Suprapubic skin (tissue), 4 donors: ENCODE data around the gene C1orf56. TPM values are rescaled to one million over a fixed set of nuclear protein-coding genes. Genes with fewer than 3 reads are reported as not detected.
"Not testable (repeated sequence)": the region's sequence is repeated elsewhere in the genome, so short reads cannot be mapped to it uniquely, and the experiment has no call there.

ENCODE experiments used
- DNase-seq, 2 donors: peaks; one replicate each; pipeline ENCODE4 v3.0.0-alpha.2; 2019; ENCODE audit warnings: low spot score in 2 of 2
- H3K27ac ChIP-seq: fragments of 200-600 bp; sonication (generic); one replicate; pipeline ENCODE4 v1.5.1; 2019
- H3K27me3 ChIP-seq: fragments of 200-600 bp; sonication (generic); one replicate; pipeline ENCODE4 v1.5.1; 2019
- H3K36me3 ChIP-seq: fragments of 200-600 bp; sonication (generic); one replicate; pipeline ENCODE4 v1.5.1; 2019
- H3K4me1 ChIP-seq: fragments of 200-600 bp; sonication (generic); one replicate; pipeline ENCODE4 v1.5.1; 2019
- H3K4me3 ChIP-seq: fragments of 200-600 bp; sonication (generic); one replicate; pipeline ENCODE4 v1.5.1; 2019; ENCODE audit warnings: mild to moderate bottlenecking
- H3K9me3 ChIP-seq: fragments of 200-600 bp; sonication (generic); one replicate; pipeline ENCODE4 v1.5.1; 2019
- EP300 ChIP-seq: sonication (generic); formaldehyde crosslinking; IDR thresholded peaks from one replicate; pipeline ENCODE4 v1.6.1; 2017; ENCODE audit warnings: antibody characterized with exemption
- POLR2A ChIP-seq, 2 donors: fragments of 450-650 bp; IDR thresholded peaks; one replicate each; pipeline ENCODE4 v1.6.1; 2017; ENCODE audit warnings: antibody characterized with exemption in 2 of 2, mild to moderate bottlenecking in 2 of 2, moderate library complexity in 2 of 2
- POLR2AphosphoS5 ChIP-seq, 3 donors: sonication (generic); formaldehyde crosslinking; IDR thresholded peaks; one replicate each; pipeline ENCODE4 v1.6.1; 2017; ENCODE audit warnings: antibody characterized with exemption in 3 of 3
- WGBS: methylation state at CpG from one replicate; pipeline ENCODE4 v1.1.5; 2018; 5-methylcytosine and 5-hydroxymethylcytosine counted together
- total RNA-seq, 4 donors: library from RNA; depleted of rRNA; stranded (reverse); fragments of >200 nt; gene quantifications; one replicate each; pipeline ENCODE4 v1.1.0, GENCODE V29; 2016
- TF ChIP-seq, protein P1 (sequence below), 2 donors: fragments of 200-600 bp in 1 of 2; fragments of 450-650 bp in 1 of 2; sonication (generic) in 1 of 2; IDR thresholded peaks; one replicate each; pipeline ENCODE4 v1.5.1; 2016 to 2019; ENCODE audit warnings: antibody characterized with exemption in 2 of 2, mild to moderate bottlenecking in 1 of 2, moderate library complexity in 1 of 2

The C1orf56 gene
- total RNA-seq, 4 donors from 2014 or later: 2.7 to 4.7 (median 3.9) TPM

DNA sequence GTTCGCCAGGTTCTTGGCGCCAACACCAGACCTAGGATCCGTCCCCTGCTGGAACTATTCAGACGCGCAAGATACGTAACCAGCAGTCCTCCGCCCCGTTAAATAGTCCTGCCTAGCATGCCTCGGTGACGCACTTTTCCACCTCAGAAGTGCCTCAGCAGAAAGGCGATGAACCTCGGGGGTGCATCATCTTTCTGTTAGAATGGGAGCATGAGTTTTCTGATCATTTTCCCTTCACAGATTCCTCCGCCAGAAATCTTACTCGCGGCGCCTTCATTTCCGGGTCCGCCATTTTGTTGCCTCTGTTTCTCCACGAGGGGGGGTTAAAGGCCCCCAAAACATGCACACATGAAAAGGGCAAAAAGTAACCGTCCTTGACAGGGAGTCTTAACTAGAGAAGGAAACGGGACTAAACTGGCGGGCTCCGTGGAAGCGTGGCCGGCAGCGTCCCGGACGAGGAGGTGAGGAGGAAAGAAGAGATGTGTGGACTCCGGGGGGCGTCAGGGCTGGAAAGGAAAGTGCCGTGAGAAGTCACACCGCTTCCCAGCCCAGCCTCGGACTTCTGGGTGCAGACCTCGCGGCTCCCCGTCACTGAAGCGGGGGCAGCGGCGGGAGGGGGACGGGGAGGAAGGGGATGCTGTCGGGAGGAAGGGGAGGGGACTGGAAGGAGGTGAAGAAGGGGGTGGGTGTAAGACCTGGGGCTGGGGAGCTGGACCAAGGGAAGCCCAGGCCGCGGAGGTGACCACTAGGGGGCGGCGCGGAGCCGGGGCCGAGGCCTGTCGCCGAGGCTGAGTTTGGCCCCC is 23.1 kb downstream of the C1orf56 start, which contains the start of gene GABPB2:
TSS of gene GABPB2 (plus strand) at position 288 of the 803 bp plus-strand sequence. CDS start 17,429 bp downstream, outside the sequence.
- H3K27me3 ChIP-seq: no peaks in the 10 kb centered on the region
- TF ChIP-seq POLR2A (IDR thresholded peaks at IDR 0.05): no peak
- TF ChIP-seq, protein P1, sequence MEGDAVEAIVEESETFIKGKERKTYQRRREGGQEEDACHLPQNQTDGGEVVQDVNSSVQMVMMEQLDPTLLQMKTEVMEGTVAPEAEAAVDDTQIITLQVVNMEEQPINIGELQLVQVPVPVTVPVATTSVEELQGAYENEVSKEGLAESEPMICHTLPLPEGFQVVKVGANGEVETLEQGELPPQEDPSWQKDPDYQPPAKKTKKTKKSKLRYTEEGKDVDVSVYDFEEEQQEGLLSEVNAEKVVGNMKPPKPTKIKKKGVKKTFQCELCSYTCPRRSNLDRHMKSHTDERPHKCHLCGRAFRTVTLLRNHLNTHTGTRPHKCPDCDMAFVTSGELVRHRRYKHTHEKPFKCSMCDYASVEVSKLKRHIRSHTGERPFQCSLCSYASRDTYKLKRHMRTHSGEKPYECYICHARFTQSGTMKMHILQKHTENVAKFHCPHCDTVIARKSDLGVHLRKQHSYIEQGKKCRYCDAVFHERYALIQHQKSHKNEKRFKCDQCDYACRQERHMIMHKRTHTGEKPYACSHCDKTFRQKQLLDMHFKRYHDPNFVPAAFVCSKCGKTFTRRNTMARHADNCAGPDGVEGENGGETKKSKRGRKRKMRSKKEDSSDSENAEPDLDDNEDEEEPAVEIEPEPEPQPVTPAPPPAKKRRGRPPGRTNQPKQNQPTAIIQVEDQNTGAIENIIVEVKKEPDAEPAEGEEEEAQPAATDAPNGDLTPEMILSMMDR (IDR thresholded peaks at IDR 0.05): peak; percentile 63 to 96
- TF ChIP-seq POLR2AphosphoS5 (IDR thresholded peaks at IDR 0.05): peak in 2 of 3 donors; percentile 90 to 92
- peak; percentile 95 to 96 for DNase-seq
- peaks cover 16% of the 10 kb centered on the region for H3K4me1 ChIP-seq
- peaks cover 6% of the 10 kb centered on the region for H3K36me3 ChIP-seq
- WGBS: under 1% methylated on average over 50 of the region's 50 CpGs
- peak within 1 kb of the TSS; percentile 91 for H3K4me3 ChIP-seq
- no peaks in the 10 kb centered on the region for H3K9me3 ChIP-seq
- H3K27ac ChIP-seq: peak within 1 kb of the TSS; percentile 99

DNA sequence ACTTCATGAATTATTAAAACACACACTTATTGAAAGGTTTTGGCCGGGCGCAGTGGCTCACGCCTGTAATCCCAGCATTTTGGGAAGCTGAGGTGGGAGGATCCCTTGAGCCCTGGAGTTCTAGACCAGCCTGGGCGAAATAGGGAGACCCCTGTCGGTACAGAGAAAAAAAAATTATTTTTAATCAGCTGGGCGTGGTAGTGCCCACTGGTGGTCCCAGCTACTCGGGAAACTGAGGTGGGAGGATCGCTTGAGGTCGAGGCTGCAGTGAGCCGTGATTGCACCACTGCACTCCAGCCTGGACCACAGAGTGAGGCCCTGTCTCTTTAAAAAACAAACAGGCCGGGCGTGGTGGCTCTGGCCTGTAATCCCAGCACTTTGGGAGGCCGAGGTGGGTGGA is 24.7 kb downstream of the C1orf56 start:
- TF ChIP-seq EP300 (no peak), POLR2AphosphoS5 (IDR thresholded peaks at IDR 0.05) (no peak), POLR2A (IDR thresholded peaks at IDR 0.05) (no peak)
- TF ChIP-seq, protein P1 (IDR thresholded peaks at IDR 0.05): no peak

DNA sequence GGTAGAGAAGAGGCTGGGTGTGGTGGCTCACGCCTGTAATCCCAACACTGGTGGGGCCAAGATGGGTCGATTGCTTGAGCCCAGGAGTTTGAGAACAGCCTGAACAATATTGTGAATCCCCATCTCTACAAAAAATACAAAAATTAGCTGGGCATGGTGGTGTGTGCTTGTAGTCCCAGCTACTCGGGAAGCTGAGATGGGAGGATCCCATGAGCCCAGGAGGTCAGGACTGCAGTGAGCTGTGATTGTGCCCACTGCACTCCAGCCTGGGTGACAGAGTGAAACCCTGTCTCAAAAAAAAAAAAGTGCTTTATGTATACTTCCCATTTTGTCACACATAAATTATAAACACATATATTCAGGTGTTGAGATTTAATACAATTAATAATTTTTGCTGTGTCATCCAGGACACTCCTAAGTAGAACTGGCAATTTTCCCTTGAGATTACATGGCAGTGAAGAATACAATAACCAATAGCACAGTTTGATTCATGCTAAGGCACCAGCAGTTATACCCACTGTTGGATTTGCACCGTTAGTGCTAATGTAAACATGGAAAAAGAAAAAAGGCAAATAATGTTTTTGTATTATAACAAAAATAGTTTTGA is 38.5 kb downstream of the C1orf56 start:
- peaks cover 2% of the 10 kb centered on the region for H3K4me1 ChIP-seq
- TF ChIP-seq, protein P1 (IDR thresholded peaks at IDR 0.05): no peak
- no peak for TF ChIP-seq POLR2A (IDR thresholded peaks at IDR 0.05)
- TF ChIP-seq POLR2AphosphoS5 (IDR thresholded peaks at IDR 0.05): no peak
- TF ChIP-seq EP300: no peak
- no peaks in the 10 kb centered on the region for H3K36me3 ChIP-seq
- no peak for DNase-seq
- no peaks in the 10 kb centered on the region for H3K27me3 ChIP-seq
- H3K4me3 ChIP-seq: no peak overlapping the region
- H3K9me3 ChIP-seq: no peaks in the 10 kb centered on the region
- H3K27ac ChIP-seq: no peak overlapping the region
- WGBS: 70% methylated on average over 4 of the region's 4 CpGs

More for the DNA sequence above, 24.7 kb downstream of the C1orf56 start:
- H3K4me3 ChIP-seq: no peak overlapping the region
- no peaks in the 10 kb centered on the region for H3K27me3 ChIP-seq
- H3K4me1 ChIP-seq: peaks cover 16% of the 10 kb centered on the region
- no peaks in the 10 kb centered on the region for H3K9me3 ChIP-seq
- no peak for DNase-seq
- WGBS: 71% methylated on average over 13 of the region's 13 CpGs
- peaks cover 6% of the 10 kb centered on the region for H3K36me3 ChIP-seq
- peak overlapping the region; percentile 43 for H3K27ac ChIP-seq

DNA sequence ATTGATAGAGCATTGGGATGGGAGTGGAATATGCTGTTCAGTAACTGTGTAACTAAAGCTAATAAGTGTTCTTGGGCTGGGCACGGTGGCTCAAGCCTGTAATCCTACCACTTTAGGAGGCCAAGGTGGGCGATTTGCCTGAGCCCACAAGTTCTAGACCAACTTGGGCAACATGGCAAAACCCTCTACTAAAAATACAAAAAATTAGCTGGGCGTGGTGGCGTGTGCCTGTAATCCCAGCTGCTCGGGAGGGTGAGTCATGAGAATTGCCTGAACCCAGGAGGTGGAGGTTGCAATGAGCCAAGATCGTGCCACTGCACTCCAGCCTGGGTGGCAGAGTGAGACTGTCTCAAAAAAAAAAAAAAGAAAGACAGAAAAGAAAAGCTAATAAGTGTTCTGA is 49.9 kb downstream of the C1orf56 start:
- H3K9me3 ChIP-seq, H3K4me3 ChIP-seq, H3K27ac ChIP-seq, H3K27me3 ChIP-seq, H3K4me1 ChIP-seq: not testable (repeated sequence)
- WGBS: 76% methylated on average over 6 of the region's 6 CpGs
- peaks cover 14% of the 10 kb centered on the region for H3K36me3 ChIP-seq
- peak in 1 of 2 donors; percentile 50 for DNase-seq

DNA sequence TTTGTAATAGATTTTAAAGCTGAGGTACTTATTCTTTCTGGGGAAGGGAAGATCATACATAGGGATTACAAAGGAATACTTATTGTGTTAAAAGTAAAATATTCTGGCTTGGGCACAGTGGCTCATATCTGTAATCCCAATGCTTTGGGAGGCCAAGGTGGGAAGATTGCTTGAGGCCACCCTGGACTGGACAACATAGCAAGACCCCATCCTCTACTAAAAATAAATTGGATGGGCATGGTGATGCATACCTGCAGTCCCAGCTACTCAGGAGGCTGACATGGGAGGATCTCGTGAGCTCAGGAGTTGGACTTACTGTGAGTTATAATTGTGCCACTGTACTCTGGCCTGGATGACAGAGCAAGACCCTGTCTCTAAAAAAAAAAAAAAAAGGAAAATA is 50.6 kb downstream of the C1orf56 start:
- Histone ChIP-seq H3K9me3 (no peaks in the 10 kb centered on the region), H3K27ac (no peak overlapping the region), H3K36me3 (peaks cover 14% of the 10 kb centered on the region), H3K27me3 (no peaks in the 10 kb centered on the region), H3K4me1 (no peaks in the 10 kb centered on the region), H3K4me3 (no peak overlapping the region)
- DNase-seq: no peak
- TF ChIP-seq POLR2A (IDR thresholded peaks at IDR 0.05): no peak
- 100% methylated on average over 1 of the region's 1 CpG for WGBS

Other genes with a start within 250 kb of the C1orf56 start
- 10 to 100 TPM; 46.3 to 98.0 (median 64.2) TPM for gene CTSK, start 239.5 kb upstream of the C1orf56 start, total RNA-seq
- gene ARNT, start 171.2 kb upstream of the C1orf56 start, total RNA-seq: 10 to 100 TPM; 32.7 to 79.0 (median 41.7) TPM
- gene CTXND2, start 160.6 kb upstream of the C1orf56 start, total RNA-seq: not detected
- gene SETDB1, start 121.4 kb upstream of the C1orf56 start, total RNA-seq: 10 to 100 TPM; 25.0 to 61.9 (median 38.5) TPM
- gene CERS2, start 72.9 kb upstream of the C1orf56 start, total RNA-seq: 10 to 100 TPM; 46.5 to 57.9 (median 51.4) TPM
- 10 to 100 TPM; 17.6 to 67.5 (median 45.8) TPM for gene ANXA9, start 65.5 kb upstream of the C1orf56 start, total RNA-seq
- gene MINDY1, start 40.8 kb upstream of the C1orf56 start, total RNA-seq: 10 to 100 TPM; 31.7 to 59.1 (median 35.8) TPM
- gene PRUNE1, start 39.3 kb upstream of the C1orf56 start, total RNA-seq: 10 to 100 TPM; 16.5 to 24.2 (median 20.4) TPM
- 100 to 1,000 TPM; 196 to 492 (median 251) TPM for gene BNIPL, start 11.2 kb upstream of the C1orf56 start, total RNA-seq
- gene CDC42SE1, start 11.9 kb downstream of the C1orf56 start, total RNA-seq: 100 to 1,000 TPM; 109 to 122 (median 115) TPM
- 1 to 10 TPM in 3 of 4 donors, under 1 TPM in 1; 0.24 to 1.5 (median 1.2) TPM for gene MLLT11, start 12.6 kb downstream of the C1orf56 start, total RNA-seq
- 10 to 100 TPM; 16.2 to 20.6 (median 18.1) TPM for gene GABPB2, start 23.0 kb downstream of the C1orf56 start, total RNA-seq
- 10 to 100 TPM in 3 of 4 donors, 1 to 10 TPM in 1; 5.5 to 19.0 (median 14.9) TPM for gene SEMA6C, start 98.9 kb downstream of the C1orf56 start, total RNA-seq
- gene TNFAIP8L2, start 108.9 kb downstream of the C1orf56 start, total RNA-seq: 1 to 10 TPM; 1.0 to 2.5 (median 1.5) TPM
- 10 to 100 TPM in 3 of 4 donors, 1 to 10 TPM in 1; 8.4 to 15.2 (median 12.5) TPM for gene LYSMD1, start 118.2 kb downstream of the C1orf56 start, total RNA-seq
- gene SCNM1, start 118.4 kb downstream of the C1orf56 start, total RNA-seq: 10 to 100 TPM; 29.6 to 40.6 (median 35.4) TPM
- gene TMOD4, start 128.2 kb downstream of the C1orf56 start, total RNA-seq: not detected
- gene VPS72, start 142.4 kb downstream of the C1orf56 start, total RNA-seq: 10 to 100 TPM; 17.2 to 30.8 (median 26.8) TPM
- 100 to 1,000 TPM in 1 of 4 donors, 10 to 100 TPM in 3; 41.6 to 120 (median 51.6) TPM for gene PIP5K1A, start 150.8 kb downstream of the C1orf56 start, total RNA-seq
- 100 to 1,000 TPM; 101 to 133 (median 119) TPM for gene PSMD4, start 207.0 kb downstream of the C1orf56 start, total RNA-seq
- gene ZNF687, start 234.5 kb downstream of the C1orf56 start, total RNA-seq: 10 to 100 TPM; 23.6 to 36.8 (median 29.7) TPM